Lower lobe of right lung (tissue), 2 donors: Measurements from ENCODE around the gene MYO1E. TPM values are rescaled to one million over a fixed set of nuclear protein-coding genes. Genes with fewer than 3 reads are reported as not detected.

ENCODE experiments used
- ATAC-seq, 2 donors: fragments of 200-7000 bp; cut with Tn5 transposase; one replicate each; pipeline ENCODE4 v1.9.1; 2020 to 2022; ENCODE audit warnings: mild to moderate bottlenecking in 2 of 2, moderate library complexity in 2 of 2
- DNase-seq: peaks from one replicate; pipeline ENCODE4 v3.0.0-alpha.2; 2020
- H3K27ac ChIP-seq: fragments of 200-600 bp; one replicate; pipeline ENCODE4 v1.8.0; 2022
- H3K27me3 ChIP-seq: fragments of 200-600 bp; one replicate; pipeline ENCODE4 v1.8.0; 2022; ENCODE audit warnings: low read depth
- H3K36me3 ChIP-seq: fragments of 200-600 bp; one replicate; pipeline ENCODE4 v1.8.0; 2022; ENCODE audit warnings: mild to moderate bottlenecking
- H3K4me1 ChIP-seq: fragments of 200-600 bp; one replicate; pipeline ENCODE4 v1.8.0; 2022
- H3K4me3 ChIP-seq: fragments of 200-600 bp; one replicate; pipeline ENCODE4 v1.8.0; 2022; ENCODE audit warnings: mild to moderate bottlenecking
- H3K9me3 ChIP-seq: fragments of 200-600 bp; one replicate; pipeline ENCODE4 v1.8.0; 2022
- CTCF ChIP-seq: fragments of 200-600 bp; IDR thresholded peaks from one replicate; pipeline ENCODE4 v1.8.0; 2022; ENCODE audit warnings: antibody characterized with exemption, mild to moderate bottlenecking
- intact Hi-C: fragments of 100-400 bp; cut with DNase I; formaldehyde crosslinking; loops from one replicate; pipeline ENCODE4 v1.11.0; 2022
- total RNA-seq: library from RNA; stranded (reverse); fragmentation: NEBNext Ultra II Directional; extraction: Animal tissue kit (Norgen Biotek cat#: 25700); gene quantifications from one replicate; pipeline ENCODE4 v1.2.1, GENCODE V29; 2021
- donor health status: DM: no; HTN: yes; CAD: no; lungs with severe emphysema.

Gene MYO1E
- total RNA-seq, 1 donor from 2014 or later = 59.4 TPM

- TF ChIP-seq CTCF = no peak
- DNase-seq (no peak), ATAC-seq (no peak)
- Histone ChIP-seq H3K27me3 (no peaks in the 10 kb centered on the region), H3K27ac (no peak overlapping the region), H3K9me3 (no peaks in the 10 kb centered on the region), H3K36me3 (no peaks in the 10 kb centered on the region), H3K4me1 (no peaks in the 10 kb centered on the region), H3K4me3 (no peak overlapping the region)
- intact Hi-C loops = no loop called here
These were observed 94.6 kb downstream of the MYO1E start for GRCh38 chr15:59278120-59278519.

- no peak overlapping the region for H3K27ac ChIP-seq
- no peak overlapping the region for H3K4me3 ChIP-seq
- H3K36me3 ChIP-seq = peaks cover 4% of the 10 kb centered on the region
- no peaks in the 10 kb centered on the region for H3K27me3 ChIP-seq
- intact Hi-C loops = no loop called here
- no peak for DNase-seq
- no peak for ATAC-seq
- no peaks in the 10 kb centered on the region for H3K9me3 ChIP-seq
- TF ChIP-seq CTCF = no peak
- no peaks in the 10 kb centered on the region for H3K4me1 ChIP-seq
These were observed 96.2 kb downstream of the MYO1E start for GRCh38 chr15:59276225-59277178.

GRCh38 chr15:59274126-59274970 lies 98.3 kb downstream of the MYO1E start:
- H3K36me3 ChIP-seq = peaks cover 5% of the 10 kb centered on the region
- no peak overlapping the region for H3K27ac ChIP-seq
- DNase-seq (no peak), ATAC-seq (no peak)
- no peaks in the 10 kb centered on the region for H3K27me3 ChIP-seq
- TF ChIP-seq CTCF = no peak
- intact Hi-C loops = no loop called here
- no peaks in the 10 kb centered on the region for H3K4me1 ChIP-seq
- no peak overlapping the region for H3K4me3 ChIP-seq
- H3K9me3 ChIP-seq = no peaks in the 10 kb centered on the region

GRCh38 chr15:59273234-59273633 lies 99.4 kb downstream of the MYO1E start:
- no peak for TF ChIP-seq CTCF
- H3K27ac ChIP-seq = no peak overlapping the region

GRCh38 chr15:59271595-59272201 lies 101.0 kb downstream of the MYO1E start:
- Histone ChIP-seq H3K27ac (no peak overlapping the region), H3K27me3 (no peaks in the 10 kb centered on the region), H3K4me3 (no peak overlapping the region), H3K4me1 (no peaks in the 10 kb centered on the region), H3K9me3 (no peaks in the 10 kb centered on the region), H3K36me3 (peaks cover 5% of the 10 kb centered on the region)
- ATAC-seq (no peak), DNase-seq (no peak)
- intact Hi-C loops = no loop called here
- no peak for TF ChIP-seq CTCF

More at GRCh38 chr15:59273234-59273633, 99.4 kb downstream of the MYO1E start:
- Histone ChIP-seq H3K4me3 (no peak overlapping the region), H3K4me1 (no peaks in the 10 kb centered on the region), H3K27me3 (no peaks in the 10 kb centered on the region), H3K9me3 (no peaks in the 10 kb centered on the region), H3K36me3 (peaks cover 5% of the 10 kb centered on the region)
- intact Hi-C loops = no loop called here
- ATAC-seq = no peak
- no peak for DNase-seq
